HCT116 (cell line): Measurements from ENCODE around the gene ALDH7A1. TPM values are rescaled to one million over a fixed set of nuclear protein-coding genes. Genes with fewer than 3 reads are reported as not detected.

Source experiments
- ATAC-seq: fragments of 200-7000 bp; cut with Tn5 transposase; 2 replicates; pipeline ENCODE4 v1.9.1; 2020; ENCODE audit warnings: mild to moderate bottlenecking, moderate library complexity
- BruUV-seq: library from RNA; stranded (reverse); fragments of 400-500 nt; replicated peaks from 2 replicates; lab custom pipeline; 2021; lab: Mats Ljungman, UMichigan
- CTCF ChIA-PET: fragments of 300-600 bp; sonication (Branson Sonifier 250); formaldehyde crosslinking; loops from one replicate; lab custom pipeline; 2021; ENCODE audit warnings: antibody characterized with exemption; lab: Charles Lee
- POLR2A ChIA-PET: fragments of 300-600, 350-600 bp; sonication (Branson Sonifier 250); formaldehyde crosslinking; loops from one replicate; lab custom pipeline; 2021; ENCODE audit warnings: antibody characterized with exemption; lab: Charles Lee
- RAD21 ChIA-PET, 2 experiments: fragments of 300-600 bp; sonication (Branson Sonifier 250); formaldehyde crosslinking; loops; one replicate each; lab custom pipeline; 2023; ENCODE audit warnings: low total read pairs in 2 of 2; ENCODE audit not compliant: uncharacterized antibody in 2 of 2, unreplicated experiment in 2 of 2, low non-redundant PET in 1 of 2; lab: Charles Lee
- DNase-seq: peaks from one replicate; pipeline ENCODE4 v3.0.0-alpha.2; 2010; ENCODE audit warnings: low read depth, low spot score
- H2AFZ ChIP-seq: fragments of 200-600 bp; shearing (Covaris generic), sonication (generic); 2 replicates; pipeline ENCODE4 v1.6.1; 2017; ENCODE audit warnings: low read depth, mixed run types, mixed read lengths, antibody characterized with exemption, low read length; ENCODE audit not compliant: poor library complexity, severe bottlenecking
- H3K27ac ChIP-seq: 2 replicates; pipeline ENCODE4 v1.5.1; 2012; ENCODE audit warnings: low read depth, low read length
- H3K27me3 ChIP-seq: fragments of 200-600 bp; sonication (generic); 2 replicates; pipeline ENCODE4 v1.6.1; 2016; ENCODE audit warnings: mixed run types, low read length, mixed read lengths; ENCODE audit not compliant: insufficient read depth
- H3K36me3 ChIP-seq, 2 experiments: fragments of 200-500 bp in 1 of 2; fragments of 200-600 bp in 1 of 2; sonication (Bioruptor generic) in 1 of 2; sonication (generic) in 1 of 2; 2 replicates each; pipeline versions ENCODE4 v1.5.1 to v1.6.1; 2014 to 2016; ENCODE audit warnings: low read length in 2 of 2, inconsistent platforms in 1 of 2, mixed read lengths in 1 of 2, mixed run types in 1 of 2; ENCODE audit not compliant: insufficient read depth in 2 of 2, control insufficient read depth in 1 of 2
- H3K4me1 ChIP-seq, 2 experiments: fragments of 200-600 bp in 1 of 2; sonication (generic) in 1 of 2; 2 replicates each; pipeline versions ENCODE4 v1.5.1 to v1.6.1; 2012 to 2017; ENCODE audit warnings: low read length in 2 of 2, inconsistent platforms in 1 of 2, mild to moderate bottlenecking in 1 of 2, mixed read lengths in 1 of 2, mixed run types in 1 of 2, moderate library complexity in 1 of 2; ENCODE audit not compliant: insufficient read depth in 2 of 2, control insufficient read depth in 1 of 2
- H3K4me2 ChIP-seq: fragments of 200-600 bp; sonication (generic); 2 replicates; pipeline ENCODE4 v1.6.1; 2017; ENCODE audit warnings: mixed run types, low read length, mixed read lengths
- H3K4me3 ChIP-seq, 2 experiments: fragments of 200-600 bp in 1 of 2; sonication (generic) in 1 of 2; replicated peaks in 1 of 2; 2 replicates each; pipeline ENCODE4 v1.5.1; 2011 to 2016; ENCODE audit warnings: low read length in 2 of 2, control low read depth in 1 of 2, low read depth in 1 of 2, mild to moderate bottlenecking in 1 of 2, mixed read lengths in 1 of 2, mixed run types in 1 of 2
- H3K79me2 ChIP-seq: fragments of 200-600 bp; sonication (generic); 2 replicates; pipeline ENCODE4 v1.6.1; 2017; ENCODE audit warnings: mild to moderate bottlenecking, mixed run types, low read length, moderate library complexity, mixed read lengths; ENCODE audit not compliant: insufficient read depth
- H3K9ac ChIP-seq: fragments of 200-600 bp; sonication (generic); 2 replicates; pipeline ENCODE4 v1.6.1; 2016; ENCODE audit warnings: low read length, mixed read lengths
- H3K9me2 ChIP-seq: fragments of 200-600 bp; sonication (generic), shearing (Covaris generic); 2 replicates; pipeline ENCODE4 v1.6.1; 2017; ENCODE audit warnings: mixed run types, mild to moderate bottlenecking, moderate library complexity; ENCODE audit not compliant: insufficient read depth
- H3K9me3 ChIP-seq, 2 experiments: fragments of 200-500 bp in 1 of 2; fragments of 200-600 bp in 1 of 2; sonication (Bioruptor generic) in 1 of 2; sonication (generic) in 1 of 2; 2 replicates each; pipeline ENCODE4 v1.6.1; 2014 to 2017; ENCODE audit warnings: low read length in 2 of 2, mixed read lengths in 2 of 2, inconsistent platforms in 1 of 2, low read depth in 1 of 2, mild to moderate bottlenecking in 1 of 2, mixed run types in 1 of 2, moderate library complexity in 1 of 2; ENCODE audit not compliant: control insufficient read depth in 1 of 2, insufficient read depth in 1 of 2
- H4K20me1 ChIP-seq: fragments of 200-600 bp; sonication (generic), shearing (Covaris generic); 2 replicates; pipeline ENCODE4 v1.6.1; 2017; ENCODE audit warnings: mixed run types, mild to moderate bottlenecking, moderate library complexity; ENCODE audit not compliant: insufficient read depth
- EGR1 ChIP-seq: IDR thresholded peaks from 2 replicates; pipeline ENCODE4 v1.6.1; 2012; ENCODE audit warnings: low read depth
- EZH2 ChIP-seq: fragments of 200-600 bp; sonication (generic); IDR thresholded peaks from 2 replicates; pipeline ENCODE4 v1.6.1; 2017; ENCODE audit warnings: antibody characterized with exemption, mixed run types
- JUND ChIP-seq: IDR thresholded peaks from 2 replicates; pipeline ENCODE4 v1.6.1; 2012
- POLR2A ChIP-seq: IDR thresholded peaks from 2 replicates; pipeline ENCODE4 v1.7.0; 2011; ENCODE audit warnings: borderline replicate concordance; ENCODE audit not compliant: insufficient read depth, insufficient read length; ENCODE audit errors: extremely low read depth
- POLR2AphosphoS5 ChIP-seq: IDR thresholded peaks from 2 replicates; pipeline ENCODE4 v1.6.1; 2011; ENCODE audit warnings: mild to moderate bottlenecking, low read depth, low read length, moderate library complexity
- RAD21 ChIP-seq: IDR thresholded peaks from 2 replicates; pipeline ENCODE4 v1.6.1; 2012; ENCODE audit warnings: low read depth, mild to moderate bottlenecking
- REST ChIP-seq: IDR thresholded peaks from 2 replicates; pipeline ENCODE4 v1.6.1; 2012; ENCODE audit warnings: low read depth
- SRF ChIP-seq: IDR thresholded peaks from 2 replicates; pipeline ENCODE4 v1.6.1; 2012; ENCODE audit warnings: low read depth
- TCF7L2 ChIP-seq: IDR thresholded peaks from 2 replicates; pipeline ENCODE4 v1.7.0; 2011; ENCODE audit warnings: borderline replicate concordance, inconsistent platforms; ENCODE audit not compliant: insufficient read depth, insufficient read length; ENCODE audit errors: extremely low read depth
- ZBTB33 ChIP-seq: IDR thresholded peaks from 2 replicates; pipeline ENCODE4 v1.6.1; 2011; ENCODE audit warnings: mild to moderate bottlenecking, low read length, moderate library complexity; ENCODE audit not compliant: insufficient replicate concordance; ENCODE audit errors: extremely low read depth
- ZFX ChIP-seq: fragments of 450-650 bp; IDR thresholded peaks from 2 replicates; pipeline ENCODE4 v1.6.1; 2017
- ZNF274 ChIP-seq: fragments of 200-500 bp; sonication (Bioruptor generic); IDR thresholded peaks from 2 replicates; pipeline ENCODE4 v1.6.1; 2014; ENCODE audit warnings: mild to moderate bottlenecking, low read depth, low read length, inconsistent platforms
- intact Hi-C: fragments of 100-400 bp; cut with micrococcal nuclease; formaldehyde crosslinking; loops from 2 replicates; pipeline ENCODE4 v1.10.0; 2022
- total RNA-seq: library from RNA; stranded (reverse); gene quantifications from one replicate; pipeline ENCODE4 v1.2.1, GENCODE V29; 2021; ENCODE audit not compliant: unreplicated experiment

The ALDH7A1 gene
- total RNA-seq, 1 experiment from 2014 or later, result 93.2 TPM

- ChIA-PET RAD21 (no interaction called here), POLR2A (no interaction called here), CTCF (no interaction called here)
- no peak for TF ChIP-seq ZFX
- no peak for TF ChIP-seq ZBTB33
- TF ChIP-seq RAD21, result no peak
- no peak for TF ChIP-seq POLR2A
- no peak for TF ChIP-seq EGR1
- TF ChIP-seq SRF, result no peak
- no peak for TF ChIP-seq EZH2
- Histone ChIP-seq H3K79me2 (no peaks in the 10 kb centered on the region), H3K4me2 (no peak overlapping the region), H3K27ac (no peak overlapping the region), H3K9ac (no peak overlapping the region), H4K20me1 (no peaks in the 10 kb centered on the region), H3K4me1 (peaks cover 2 to 5% of the 10 kb centered on the region in 2 experiments; a peak in 3 of 4 replicates), H3K36me3 (no peaks in the 10 kb centered on the region), H3K27me3 (no peaks in the 10 kb centered on the region), H3K4me3 (no peak overlapping the region), H3K9me2 (no peaks in the 10 kb centered on the region), H2AFZ (no peak overlapping the region), H3K9me3 (no peaks in the 10 kb centered on the region)
- BruUV-seq, result no TSS peak
- DNase-seq (no peak), ATAC-seq (no peak)
- intact Hi-C loops, result no loop called here
Observed at GRCh38 chr5:126513703-126514102, 81.3 kb downstream of the ALDH7A1 start.

- Histone ChIP-seq H3K36me3 (no peaks in the 10 kb centered on the region), H3K4me1 (peaks cover 4 to 7% of the 10 kb centered on the region in 2 experiments; a peak in 3 of 4 replicates), H3K27me3 (no peaks in the 10 kb centered on the region), H3K9me2 (no peaks in the 10 kb centered on the region), H2AFZ (no peak overlapping the region), H3K9ac (no peak overlapping the region), H3K9me3 (no peaks in the 10 kb centered on the region), H4K20me1 (no peaks in the 10 kb centered on the region), H3K4me3 (no peak overlapping the region), H3K27ac (no peak overlapping the region), H3K4me2 (no peak overlapping the region), H3K79me2 (no peaks in the 10 kb centered on the region)
- CTCF ChIA-PET, result interaction anchor here (2.2 kb wide), 1 partner anchor 13 kb away, joined by 12 read pairs; no protein-coding TSS in a partner anchor
- intact Hi-C loops, result no loop called here
- DNase-seq, result no peak
- BruUV-seq, result no TSS peak
- POLR2A ChIA-PET, result no interaction called here
- RAD21 ChIA-PET, result no interaction called here
- no peak for ATAC-seq
- TF ChIP-seq EGR1 (no peak), ZFX (no peak), ZBTB33 (no peak), RAD21 (no peak), POLR2AphosphoS5 (no peak), EZH2 (no peak), TCF7L2 (no peak), REST (no peak), JUND (no peak), ZNF274 (no peak)
Observed at GRCh38 chr5:126513302-126513701, 81.7 kb downstream of the ALDH7A1 start.
